GM21825 (cell line): Measurements from ENCODE around the gene OTOGL.

Experiments
- ATAC-seq: cut with Tn5 transposase; IDR thresholded peaks from one replicate; pipeline ENCODE4 v1.9.1; 2021; ENCODE audit warnings: mild to moderate bottlenecking, moderate library complexity; ENCODE audit not compliant: unreplicated experiment

The OTOGL gene

DNA sequence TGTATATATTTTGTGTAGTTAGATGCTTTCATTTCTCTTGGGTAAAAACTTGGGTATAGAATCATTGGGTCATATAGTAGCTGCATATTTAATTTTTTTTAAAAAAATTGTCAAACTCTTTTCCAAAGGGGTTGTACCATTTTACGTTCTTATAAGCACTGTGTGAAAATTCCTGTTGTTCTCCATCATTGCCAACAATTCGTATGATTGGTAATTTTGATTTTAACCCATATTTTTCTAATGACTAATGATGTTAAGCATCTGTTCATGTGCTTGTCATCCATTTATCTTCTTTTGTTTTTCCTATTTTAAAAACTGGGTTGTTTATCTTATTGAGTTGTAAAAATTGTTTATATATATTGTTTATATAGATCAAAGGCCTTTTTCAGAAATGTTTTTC is 77.4 kb downstream of the OTOGL start:
- no peak for ATAC-seq

- ATAC-seq: peak; percentile 75
Measured at GRCh38 chr12:80178846-80179245, 79.5 kb downstream of the OTOGL start.

GRCh38 chr12:80183939-80184338 is 84.6 kb downstream of the OTOGL start:
- no peak for ATAC-seq

DNA sequence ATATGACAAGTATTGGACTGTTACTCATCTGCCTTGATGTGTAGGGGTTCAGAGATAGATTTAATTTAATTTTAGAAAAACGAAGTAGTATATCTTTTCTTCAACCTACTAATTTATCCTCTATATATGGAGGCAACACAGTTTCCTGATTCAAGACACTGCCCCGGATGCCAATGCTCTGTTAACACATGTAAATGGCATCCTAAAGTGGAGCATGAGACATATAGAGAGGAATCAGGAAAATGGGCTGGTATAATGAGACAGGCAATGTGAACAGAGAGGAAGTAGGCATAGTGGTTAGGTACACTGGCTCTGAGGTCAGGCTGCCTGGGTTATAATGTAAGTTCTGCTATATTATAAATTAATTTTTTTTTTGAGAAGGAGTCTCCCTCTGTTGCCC is 85.6 kb downstream of the OTOGL start:
- ATAC-seq: no peak

DNA sequence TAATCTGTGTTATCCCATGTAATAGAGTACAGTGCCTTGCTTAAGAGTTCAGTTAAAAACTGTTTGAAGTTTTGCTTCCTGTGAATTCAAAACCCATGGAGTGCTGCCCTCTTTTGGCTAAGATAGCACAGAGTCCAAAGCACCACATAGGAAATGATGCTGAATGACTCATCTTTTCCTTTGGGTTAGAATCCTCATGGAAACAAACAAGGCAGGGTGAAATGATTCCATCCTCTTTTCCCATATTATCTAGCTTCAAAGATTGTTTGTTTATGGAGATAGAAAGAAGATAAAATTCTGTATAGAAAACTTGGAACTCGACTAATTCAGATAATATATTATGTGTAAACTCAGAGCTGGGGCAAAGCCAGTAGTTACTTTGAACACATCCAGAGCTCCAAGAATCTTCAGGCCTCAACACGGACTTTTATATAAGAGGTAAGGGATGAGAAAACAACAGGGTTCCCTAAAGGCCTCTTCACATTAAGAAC is 87.4 kb downstream of the OTOGL start:
- ATAC-seq: peak; percentile 68

DNA sequence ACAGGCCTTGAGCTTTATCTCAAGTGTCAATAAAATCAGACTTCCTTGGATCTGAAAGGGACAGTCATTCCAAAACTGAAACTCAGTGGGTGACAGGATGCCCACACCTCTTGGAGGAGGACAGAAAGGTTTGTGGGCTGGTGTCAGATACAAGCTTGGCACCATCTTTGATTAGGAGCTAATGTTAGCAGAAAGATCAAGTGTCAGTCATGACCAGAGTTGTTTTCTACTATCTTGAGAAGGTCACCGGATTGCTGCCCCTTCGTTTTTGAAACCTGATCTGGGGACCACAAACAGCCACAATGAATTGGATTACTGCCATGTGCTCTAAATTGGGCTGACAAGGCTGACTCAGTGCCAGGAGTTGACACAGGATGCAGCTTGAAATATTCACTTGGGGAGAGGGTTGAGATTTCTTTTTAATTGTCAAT is 88.3 kb downstream of the OTOGL start:
- no peak for ATAC-seq

- no peak for ATAC-seq
Measured at GRCh38 chr12:80188576-80188975, 89.2 kb downstream of the OTOGL start.

GRCh38 chr12:80189241-80189640 is 89.9 kb downstream of the OTOGL start:
- no peak for ATAC-seq

DNA sequence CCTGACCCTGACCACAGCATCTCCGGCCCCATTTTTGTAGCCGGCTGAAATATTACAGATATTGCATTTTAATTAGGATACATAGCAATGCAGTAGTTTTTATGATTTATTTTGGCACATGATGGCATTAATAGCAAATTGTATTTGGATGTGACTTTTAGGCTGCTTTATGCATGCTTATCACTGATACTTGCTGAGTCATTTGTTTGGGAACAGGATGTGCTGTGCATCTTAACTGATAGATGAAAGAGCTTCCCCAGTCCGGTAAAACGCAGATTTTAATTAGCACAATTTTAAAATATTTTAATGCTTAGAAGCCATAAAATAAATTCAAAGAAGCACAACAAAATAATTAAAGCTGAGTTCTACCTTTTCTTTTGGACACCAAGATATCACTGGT is 90.7 kb downstream of the OTOGL start:
- no peak for ATAC-seq

DNA sequence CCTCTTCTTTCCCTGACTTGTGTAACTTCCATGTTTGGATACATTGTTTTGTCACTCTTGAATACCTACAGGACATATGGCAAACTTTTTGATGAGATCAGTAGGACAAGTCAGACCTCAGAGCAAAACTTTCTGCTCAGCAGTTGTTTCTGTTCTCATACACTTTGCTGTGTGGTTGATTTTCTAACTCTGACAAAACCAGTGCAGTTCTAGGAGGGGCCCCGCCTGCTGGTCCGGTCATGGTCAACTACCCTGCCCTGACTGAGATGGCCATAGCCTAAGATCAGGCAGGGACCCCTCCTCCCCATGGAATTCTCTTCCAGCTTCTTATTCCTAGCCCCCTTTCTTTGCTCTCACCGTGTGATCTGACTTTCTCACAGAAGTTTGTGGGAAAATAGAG is 92.8 kb downstream of the OTOGL start:
- ATAC-seq: no peak

DNA sequence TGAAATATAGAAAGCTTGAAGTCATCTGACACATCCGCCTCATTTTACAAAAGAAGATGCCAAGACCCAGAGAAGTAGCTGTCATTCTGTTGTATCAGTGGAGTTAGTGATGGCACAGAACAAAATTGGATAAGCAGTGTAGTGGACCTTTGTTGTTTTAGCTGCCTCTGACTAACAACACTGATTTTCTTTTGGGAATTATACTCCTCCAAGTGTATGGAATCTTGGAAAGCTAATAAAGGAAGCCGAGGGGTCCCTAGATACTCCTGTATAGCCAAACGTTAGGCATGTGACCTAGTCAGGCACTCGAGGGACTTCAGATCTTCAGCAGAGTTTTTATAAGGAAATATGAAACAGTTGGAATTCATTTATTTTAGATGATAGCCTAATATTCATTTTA is 94.5 kb downstream of the OTOGL start:
- no peak for ATAC-seq

DNA sequence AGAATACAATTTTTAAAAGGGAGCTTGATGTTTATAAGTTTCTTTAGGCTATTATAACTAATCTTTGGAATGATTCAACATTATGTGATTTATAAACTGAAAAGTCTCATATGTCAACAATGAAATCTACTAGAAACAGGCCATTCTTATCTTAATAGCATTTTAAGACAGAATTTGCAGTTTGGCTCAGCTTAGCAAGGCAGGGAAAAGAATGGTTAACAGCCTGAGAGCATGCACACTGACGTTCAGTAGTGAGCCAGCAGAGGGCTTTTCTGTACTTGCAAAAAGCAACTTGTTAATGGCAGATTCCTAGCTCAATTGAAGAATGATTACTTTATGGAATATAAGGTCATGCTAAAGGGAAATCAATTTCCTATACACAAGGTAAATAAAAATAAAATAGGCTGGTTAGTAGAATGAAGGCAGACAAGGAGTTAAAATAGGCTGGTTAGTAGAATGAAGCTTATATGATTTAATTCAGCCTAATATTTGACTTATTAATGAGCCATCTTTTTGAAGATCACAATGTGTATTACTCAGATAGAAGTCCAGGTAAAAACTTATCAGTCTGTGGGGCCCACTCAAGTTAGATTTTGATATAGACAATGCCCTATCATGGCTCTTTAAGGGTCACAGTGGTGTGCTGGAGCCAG is 95.9 kb downstream of the OTOGL start:
- no peak for ATAC-seq

DNA sequence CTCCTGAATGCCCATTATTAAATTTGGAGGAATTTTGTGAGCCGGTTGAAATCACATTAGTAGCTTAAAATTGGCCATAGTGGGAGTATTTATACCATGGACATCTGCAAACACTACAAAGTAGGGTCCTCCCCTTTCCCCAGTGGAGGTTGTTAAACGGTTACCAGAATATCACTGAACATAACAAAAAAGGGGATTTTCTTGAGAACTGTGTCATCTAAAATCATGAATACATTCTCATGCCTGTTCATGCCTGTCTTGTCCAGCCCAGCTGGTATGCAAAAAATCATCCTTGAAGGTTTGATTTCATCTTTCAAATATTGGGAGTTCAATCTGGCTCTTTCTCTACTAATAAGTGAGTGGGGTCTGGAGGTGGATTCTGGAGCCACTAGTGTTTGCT is 96.4 kb downstream of the OTOGL start:
- no peak for ATAC-seq

DNA sequence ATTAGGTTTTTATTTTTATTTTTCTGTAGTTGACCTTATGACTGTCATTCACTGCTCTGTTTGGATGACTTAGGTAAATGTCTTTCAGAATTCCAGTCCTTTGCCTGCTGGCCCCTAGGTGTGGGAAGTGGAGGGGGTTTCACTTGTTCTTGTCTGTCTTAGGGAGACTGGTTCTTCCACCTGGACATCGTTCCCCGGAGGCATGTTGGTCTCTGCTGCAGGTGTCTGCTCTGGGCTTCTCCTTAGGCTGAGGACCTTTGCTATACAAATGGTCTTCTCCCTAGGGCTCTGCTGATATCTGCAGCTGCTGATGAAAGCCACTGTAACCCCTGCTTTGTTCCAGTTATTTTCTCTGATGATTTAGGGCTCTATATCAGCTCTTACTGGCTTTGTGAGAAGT is 97.1 kb downstream of the OTOGL start:
- no peak for ATAC-seq

GRCh38 chr12:80198782-80199337 is 99.5 kb downstream of the OTOGL start:
- no peak for ATAC-seq

DNA sequence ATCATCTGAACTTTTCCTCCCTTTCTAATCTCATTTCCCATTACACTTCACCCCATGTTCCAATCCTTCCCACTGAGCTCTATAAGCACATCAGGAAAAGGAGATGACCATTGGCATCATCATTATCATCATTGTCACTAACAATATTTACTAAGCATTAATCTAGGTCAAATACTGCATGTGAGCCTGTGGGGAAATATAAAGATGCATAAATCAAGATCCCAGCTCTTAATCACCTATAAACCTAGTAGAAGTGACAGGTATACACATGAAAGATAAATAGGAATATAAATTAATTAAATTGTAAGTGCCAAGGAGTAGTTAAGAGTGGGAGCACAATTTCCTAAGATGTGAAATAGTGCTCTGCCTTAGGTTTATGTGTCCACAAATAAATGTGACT is 100.6 kb downstream of the OTOGL start:
- no peak for ATAC-seq

DNA sequence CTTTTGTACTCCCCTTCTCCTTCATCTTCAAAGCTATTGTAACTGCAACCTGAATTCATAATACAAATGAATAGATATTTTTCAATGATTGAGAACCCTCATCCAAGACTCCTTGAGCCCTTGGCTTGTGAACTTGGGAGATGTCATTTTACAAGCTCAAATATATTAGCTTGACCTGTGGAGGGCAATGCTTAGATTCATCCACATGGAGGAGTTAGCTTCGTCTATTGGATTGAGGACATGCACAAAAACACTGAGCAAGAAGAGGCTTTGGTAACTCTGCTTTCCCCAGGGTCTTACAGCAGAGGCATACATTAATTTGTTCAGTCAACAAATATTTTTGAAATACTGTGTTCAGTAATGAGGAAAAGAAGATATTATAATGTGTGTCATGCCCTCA is 101.1 kb downstream of the OTOGL start:
- no peak for ATAC-seq

DNA sequence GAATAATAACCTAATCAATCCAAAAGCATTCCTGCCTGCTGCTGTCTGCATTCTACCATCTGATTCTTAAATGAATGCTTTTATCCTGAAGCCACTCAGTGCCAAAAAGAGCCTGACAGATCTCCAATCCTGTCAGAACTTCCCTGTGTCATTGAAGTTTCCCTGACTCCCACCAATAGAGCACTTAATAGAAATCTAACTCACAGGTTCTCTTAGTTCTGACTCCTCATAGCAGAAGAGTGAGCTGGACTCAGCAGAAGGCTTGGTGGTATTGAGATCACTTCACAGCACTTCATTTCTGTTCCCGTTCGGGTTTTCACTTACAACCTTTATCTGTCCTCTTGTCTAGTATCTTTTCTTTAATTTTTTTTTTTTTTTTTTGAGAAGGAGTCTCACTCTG is 102.6 kb downstream of the OTOGL start:
- ATAC-seq: no peak

DNA sequence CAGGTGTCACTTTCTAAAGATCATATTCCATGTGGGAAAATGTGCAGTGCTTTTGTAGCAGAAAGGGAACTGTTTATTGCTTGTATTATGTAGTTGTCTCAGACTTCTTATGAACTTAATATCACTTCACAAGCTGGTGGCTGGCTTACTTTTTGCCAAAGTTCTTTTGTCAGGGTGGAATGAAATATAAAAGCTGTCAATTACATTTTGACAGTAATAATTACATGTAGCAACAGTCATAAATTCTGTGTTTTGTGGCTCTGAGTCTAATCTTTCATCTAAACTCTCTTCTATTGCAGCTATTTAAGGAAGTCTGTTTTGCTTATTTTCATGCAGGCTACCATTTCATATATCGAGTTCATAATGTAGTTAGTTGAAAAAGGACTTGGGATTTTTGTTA is 106.6 kb downstream of the OTOGL start:
- ATAC-seq: no peak

GRCh38 chr12:80208071-80208470 is 108.7 kb downstream of the OTOGL start:
- no peak for ATAC-seq

DNA sequence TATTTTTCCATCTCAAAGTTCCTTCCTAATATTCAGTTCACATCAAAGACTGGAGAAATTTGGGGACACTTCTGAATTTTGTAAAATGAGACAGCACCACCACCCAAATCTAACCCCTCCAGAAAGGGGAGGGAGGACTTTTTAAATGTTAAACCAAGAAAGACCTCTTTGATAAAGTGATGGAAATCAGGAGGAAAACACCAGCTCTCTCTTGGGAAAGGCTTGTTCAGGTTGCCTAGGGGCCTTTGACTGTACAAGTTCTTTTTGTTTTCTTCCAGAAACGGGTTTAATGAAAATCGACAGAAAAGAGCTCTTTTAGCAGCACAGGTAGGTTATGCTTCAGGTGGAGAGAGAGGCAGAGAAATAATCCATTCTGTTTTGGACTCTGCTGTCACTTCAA is 112.3 kb downstream of the OTOGL start:
- no peak for ATAC-seq

GRCh38 chr12:80212938-80213645 is 113.8 kb downstream of the OTOGL start:
- ATAC-seq: no peak
